ENCODE measurements around the gene KRT82. TPM values are rescaled to one million over a fixed set of nuclear protein-coding genes. Genes with fewer than 3 reads are reported as not detected.
A peak's percentile ranks its signal among the peaks of the same experiment; 100 is the strongest.

Gene KRT82
- total and polyA plus RNA-seq, 7 experiments from 2014 or later: not detected

GRCh38 chr12:52380271-52380694 lies 25.9 kb downstream of the KRT82 start:
- Mint-ChIP-seq H3K27ac (no peak overlapping the region), H3K36me3 (no peaks in the 10 kb centered on the region), H3K9me3 (no peaks in the 10 kb centered on the region), H3K27me3 (peaks cover 0 to 15% (median 7%) of the 10 kb centered on the region in 5 donors), H3K4me3 (no peak overlapping the region), H3K4me1 (peaks cover 7 to 12% (median 8%) of the 10 kb centered on the region in 7 donors)
- ATAC-seq (no peak), DNase-seq (no peak)
- no peaks in the 10 kb centered on the region for H3K9me3 ChIP-seq (ENCODE audit: control insufficient read depth in 2 of 3, low read length in 3 of 3)
- intact Hi-C loops (cut with micrococcal nuclease): no loop called here
- no peak overlapping the region for H3K27ac ChIP-seq (ENCODE audit: low read depth, low read length)
- no peaks in the 10 kb centered on the region for H3K36me3 ChIP-seq (ENCODE audit: control insufficient read depth in 2 of 3, insufficient read depth in 3 of 3, low read length in 3 of 3)
- H3K27me3 ChIP-seq (ENCODE audit: control insufficient read depth in 2 of 2, insufficient read depth in 2 of 2, low read length in 2 of 2): no peaks in the 10 kb centered on the region
- CTCF ChIA-PET: interaction anchor here (0.6 to 1.1 kb wide), 2 partner anchors 18 to 439 kb away, joined by 3 read pairs; no protein-coding TSS in a partner anchor
- H3K4me3 ChIP-seq (ENCODE audit: low read length): no peak overlapping the region
- H3K4me1 ChIP-seq (ENCODE audit: control insufficient read depth in 2 of 2, insufficient read depth in 2 of 2, low read length in 2 of 2): peaks cover 3 to 7% of the 10 kb centered on the region in 2 donors
- POLR2A ChIA-PET: no interaction called here

DNA sequence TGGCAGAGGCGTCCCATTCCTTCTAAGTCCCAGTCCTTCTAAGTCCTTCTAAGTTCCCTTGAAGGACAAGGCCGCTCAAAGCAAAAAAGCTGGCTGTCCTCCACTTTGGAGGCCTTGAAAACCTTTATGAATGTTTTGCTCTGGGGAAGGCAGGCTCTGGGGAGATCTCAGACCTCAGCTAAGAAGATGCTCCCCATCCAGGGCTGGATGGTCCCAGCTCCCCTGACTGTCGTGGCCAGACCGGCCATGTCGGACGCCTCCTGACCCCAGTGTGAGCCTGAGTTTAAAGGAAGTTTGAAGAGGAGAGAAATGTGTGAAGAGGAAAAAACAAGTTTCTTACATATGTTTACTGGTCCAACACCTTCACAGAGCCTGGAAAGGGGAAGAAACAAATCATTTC lies 26.6 kb downstream of the KRT82 start:
- Histone ChIP-seq H3K36me3 (ENCODE audit: control insufficient read depth in 2 of 3, insufficient read depth in 3 of 3, low read length in 3 of 3) (no peaks in the 10 kb centered on the region), H3K4me1 (ENCODE audit: control insufficient read depth in 2 of 2, insufficient read depth in 2 of 2, low read length in 2 of 2) (peaks cover 3 to 7% of the 10 kb centered on the region in 2 donors), H3K4me3 (ENCODE audit: low read length) (no peak overlapping the region), H3K27ac (ENCODE audit: low read depth, low read length) (no peak overlapping the region), H3K9me3 (ENCODE audit: control insufficient read depth in 2 of 3, low read length in 3 of 3) (no peaks in the 10 kb centered on the region), H3K27me3 (ENCODE audit: control insufficient read depth in 2 of 2, insufficient read depth in 2 of 2, low read length in 2 of 2) (no peaks in the 10 kb centered on the region)
- Mint-ChIP-seq H3K27me3 (peaks cover 0 to 15% (median 7%) of the 10 kb centered on the region in 5 donors), H3K27ac (no peak overlapping the region), H3K9me3 (no peaks in the 10 kb centered on the region), H3K36me3 (no peaks in the 10 kb centered on the region), H3K4me3 (no peak overlapping the region), H3K4me1 (peaks cover 7 to 12% (median 8%) of the 10 kb centered on the region in 7 donors)
- no peak for ATAC-seq
- POLR2A ChIA-PET: no interaction called here
- no peak for DNase-seq
- intact Hi-C loops (cut with micrococcal nuclease): loop anchor here in 1 of 2 donors (10.0 kb wide), 1 partner anchor 125 kb away; no protein-coding TSS in a partner anchor
- CTCF ChIA-PET: interaction anchor here (1.1 kb wide), 1 partner anchor 500 kb away, joined by 3 read pairs; no protein-coding TSS in a partner anchor

DNA sequence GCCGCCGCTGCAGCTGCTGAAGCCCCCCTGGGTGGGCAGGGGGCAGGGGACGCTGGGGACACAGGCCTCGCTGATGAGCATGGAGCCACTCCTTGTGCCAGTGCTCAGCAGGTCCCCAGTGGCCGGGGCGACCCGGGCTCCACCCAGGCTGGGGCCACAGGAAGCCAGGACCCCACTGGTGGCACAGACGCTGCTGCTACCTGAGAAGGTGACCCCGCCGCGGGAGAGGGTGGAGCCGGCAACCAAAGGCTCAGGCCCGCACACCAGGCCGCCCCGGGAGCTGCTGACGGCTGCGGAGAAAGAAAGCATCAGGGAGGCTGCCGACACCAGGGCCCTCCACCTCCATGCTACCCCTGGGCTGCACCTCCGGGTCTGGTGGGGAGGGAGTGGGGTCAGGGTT lies 28.0 kb downstream of the KRT82 start:
- no peak for DNase-seq
- no peaks in the 10 kb centered on the region for H3K36me3 ChIP-seq (ENCODE audit: control insufficient read depth in 2 of 3, insufficient read depth in 3 of 3, low read length in 3 of 3)
- H3K4me1 Mint-ChIP-seq: peaks cover 6 to 8% (median 7%) of the 10 kb centered on the region in 7 donors
- no peak overlapping the region for H3K4me3 ChIP-seq (ENCODE audit: low read length)
- peaks cover 0 to 21% (median 7%) of the 10 kb centered on the region in 5 donors for H3K27me3 Mint-ChIP-seq
- no peak overlapping the region for H3K4me3 Mint-ChIP-seq
- no peak overlapping the region for H3K27ac ChIP-seq (ENCODE audit: low read depth, low read length)
- H3K27ac Mint-ChIP-seq: no peak overlapping the region
- no peaks in the 10 kb centered on the region for H3K9me3 ChIP-seq (ENCODE audit: control insufficient read depth in 2 of 3, low read length in 3 of 3)
- peaks cover 0 to 13% (median 0%) of the 10 kb centered on the region in 11 donors for H3K9me3 Mint-ChIP-seq
- H3K27me3 ChIP-seq (ENCODE audit: control insufficient read depth in 2 of 2, insufficient read depth in 2 of 2, low read length in 2 of 2): no peaks in the 10 kb centered on the region
- intact Hi-C loops (cut with micrococcal nuclease): loop anchor here in 1 of 2 donors (10.0 kb wide), 1 partner anchor 127 kb away; no protein-coding TSS in a partner anchor
- ATAC-seq: no peak
- CTCF ChIA-PET: no interaction called here
- no peaks in the 10 kb centered on the region for H3K36me3 Mint-ChIP-seq
- H3K4me1 ChIP-seq (ENCODE audit: control insufficient read depth in 2 of 2, insufficient read depth in 2 of 2, low read length in 2 of 2): peaks cover 3 to 5% of the 10 kb centered on the region in 2 donors
- POLR2A ChIA-PET: no interaction called here

DNA sequence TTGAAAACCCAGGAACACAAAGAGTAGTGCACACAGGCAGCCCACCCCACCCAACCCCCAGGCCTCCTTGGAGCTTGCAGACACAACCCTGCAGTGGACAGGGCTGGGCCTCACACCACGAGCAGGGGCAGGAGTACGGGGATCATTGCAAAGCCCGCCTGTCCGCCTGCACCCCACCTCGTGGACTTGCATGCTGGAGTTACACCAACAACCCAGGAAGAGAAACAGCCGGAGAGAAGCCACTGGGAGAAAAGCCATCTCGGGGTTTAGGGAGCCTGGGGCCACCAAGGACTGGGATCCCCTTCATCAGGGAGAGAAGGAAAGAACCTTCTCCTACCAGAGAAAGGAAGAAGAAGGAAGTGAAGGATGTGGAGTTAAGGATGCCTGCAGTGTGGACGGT lies 28.9 kb downstream of the KRT82 start:
- peaks cover 0 to 13% (median 0%) of the 10 kb centered on the region in 11 donors for H3K9me3 Mint-ChIP-seq
- no peaks in the 10 kb centered on the region for H3K36me3 ChIP-seq (ENCODE audit: control insufficient read depth in 2 of 3, insufficient read depth in 3 of 3, low read length in 3 of 3)
- no peak overlapping the region for H3K27ac ChIP-seq (ENCODE audit: low read depth, low read length)
- H3K4me1 ChIP-seq (ENCODE audit: control insufficient read depth in 2 of 2, insufficient read depth in 2 of 2, low read length in 2 of 2): no peaks in the 10 kb centered on the region
- CTCF ChIA-PET: no interaction called here
- DNase-seq (no peak), ATAC-seq (no peak)
- H3K27me3 Mint-ChIP-seq: peaks cover 0 to 25% (median 7%) of the 10 kb centered on the region in 5 donors
- POLR2A ChIA-PET: no interaction called here
- H3K27me3 ChIP-seq (ENCODE audit: control insufficient read depth in 2 of 2, insufficient read depth in 2 of 2, low read length in 2 of 2): no peaks in the 10 kb centered on the region
- no peaks in the 10 kb centered on the region for H3K36me3 Mint-ChIP-seq
- no peaks in the 10 kb centered on the region for H3K9me3 ChIP-seq (ENCODE audit: control insufficient read depth in 2 of 3, low read length in 3 of 3)
- no peaks in the 10 kb centered on the region for H3K4me1 Mint-ChIP-seq
- intact Hi-C loops (cut with micrococcal nuclease): loop anchor here in 1 of 2 donors (10.0 kb wide), 1 partner anchor 128 kb away; no protein-coding TSS in a partner anchor
- no peak overlapping the region for H3K4me3 ChIP-seq (ENCODE audit: low read length)
- H3K4me3 Mint-ChIP-seq: no peak overlapping the region
- no peak overlapping the region for H3K27ac Mint-ChIP-seq

GRCh38 chr12:52372216-52373154 lies 33.6 kb downstream of the KRT82 start:
- no peaks in the 10 kb centered on the region for H3K36me3 Mint-ChIP-seq
- DNase-seq (peak in 7 of 9 donors; percentile 30 to 60 (median 42)), ATAC-seq (peak; percentile 70)
- Histone ChIP-seq H3K4me3 (ENCODE audit: low read length) (no peak overlapping the region), H3K27ac (ENCODE audit: low read depth, low read length) (no peak overlapping the region), H3K36me3 (ENCODE audit: control insufficient read depth in 2 of 3, insufficient read depth in 3 of 3, low read length in 3 of 3) (no peaks in the 10 kb centered on the region), H3K4me1 (ENCODE audit: control insufficient read depth in 2 of 2, insufficient read depth in 2 of 2, low read length in 2 of 2) (no peaks in the 10 kb centered on the region), H3K9me3 (ENCODE audit: control insufficient read depth in 2 of 3, low read length in 3 of 3) (no peaks in the 10 kb centered on the region), H3K27me3 (ENCODE audit: control insufficient read depth in 2 of 2, insufficient read depth in 2 of 2, low read length in 2 of 2) (no peaks in the 10 kb centered on the region)
- no peaks in the 10 kb centered on the region for H3K4me1 Mint-ChIP-seq
- intact Hi-C loops (cut with micrococcal nuclease): loop anchor here (1.0 to 10.0 kb wide), 5 partner anchors 132 to 507 kb away; no protein-coding TSS in a partner anchor
- CTCF ChIA-PET: interaction anchor here (0.5 to 4.9 kb wide), 10 partner anchors 11 to 614 kb away, joined by 3 to 78 read pairs (median 4); partner anchors contain the start of gene KRT74
- H3K27ac Mint-ChIP-seq: no peak overlapping the region
- POLR2A ChIA-PET: no interaction called here
- no peak overlapping the region for H3K4me3 Mint-ChIP-seq
- peaks cover 0 to 13% (median 0%) of the 10 kb centered on the region in 11 donors for H3K9me3 Mint-ChIP-seq
- peaks cover 2 to 31% (median 10%) of the 10 kb centered on the region in 5 donors for H3K27me3 Mint-ChIP-seq

DNA sequence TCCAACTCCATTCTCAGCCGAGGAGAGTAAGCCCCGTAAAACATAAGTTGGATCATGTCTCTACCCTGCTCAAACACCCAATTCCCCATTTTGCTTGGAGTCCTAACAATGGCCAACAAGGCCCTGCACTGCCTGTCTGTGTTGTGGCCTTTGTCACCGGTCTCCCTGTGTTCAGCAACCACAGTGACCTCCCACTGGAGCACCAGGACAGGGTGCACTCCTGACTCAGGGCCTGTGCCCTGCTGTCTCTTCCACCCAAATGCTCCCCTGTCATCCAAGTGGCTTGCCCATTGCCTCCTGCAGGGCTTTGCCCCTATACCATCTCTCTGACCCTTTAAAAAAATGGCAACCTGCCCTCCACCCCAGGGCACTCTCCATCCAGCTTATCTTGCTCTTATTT lies 34.4 kb downstream of the KRT82 start:
- Histone ChIP-seq H3K36me3 (ENCODE audit: control insufficient read depth in 2 of 3, insufficient read depth in 3 of 3, low read length in 3 of 3) (no peaks in the 10 kb centered on the region), H3K4me1 (ENCODE audit: control insufficient read depth in 2 of 2, insufficient read depth in 2 of 2, low read length in 2 of 2) (no peaks in the 10 kb centered on the region), H3K9me3 (ENCODE audit: control insufficient read depth in 2 of 3, low read length in 3 of 3) (no peaks in the 10 kb centered on the region), H3K27ac (ENCODE audit: low read depth, low read length) (no peak overlapping the region), H3K27me3 (ENCODE audit: control insufficient read depth in 2 of 2, insufficient read depth in 2 of 2, low read length in 2 of 2) (no peaks in the 10 kb centered on the region), H3K4me3 (ENCODE audit: low read length) (no peak overlapping the region)
- no peak for ATAC-seq
- H3K36me3 Mint-ChIP-seq: no peaks in the 10 kb centered on the region
- peak overlapping the region in 1 of 9 donors; percentile 21 for H3K27ac Mint-ChIP-seq
- ChIA-PET POLR2A (no interaction called here), CTCF (interaction anchor here (1.0 to 4.9 kb wide), 5 partner anchors 44 to 510 kb away, joined by 4 to 78 read pairs (median 5); no protein-coding TSS in a partner anchor)
- peaks cover 0 to 31% (median 10%) of the 10 kb centered on the region in 5 donors for H3K27me3 Mint-ChIP-seq
- intact Hi-C loops (cut with micrococcal nuclease): loop anchor here (1.0 to 10.0 kb wide), 5 partner anchors 133 to 508 kb away; no protein-coding TSS in a partner anchor
- no peak overlapping the region for H3K4me3 Mint-ChIP-seq
- no peaks in the 10 kb centered on the region for H3K4me1 Mint-ChIP-seq
- no peak for DNase-seq
- peaks cover 0 to 13% (median 0%) of the 10 kb centered on the region in 11 donors for H3K9me3 Mint-ChIP-seq
